ENCODE measurements around the gene TAF13. TPM values are rescaled to one million over a fixed set of nuclear protein-coding genes. Genes with fewer than 3 reads are reported as not detected.

Gene TAF13
- total RNA-seq (2011; cell fraction: chromatin; rRNA removed; ENCODE audit: low replicate concordance) = 6.3 and 21.5 TPM in 2 replicates
- 4.9 and 5.5 TPM in 2 replicates for total RNA-seq (2011; cell fraction: nucleolus; rRNA removed)
- total RNA-seq (2011; cell fraction: nucleoplasm; rRNA removed) = 18.3 and 30.8 TPM in 2 replicates
- total RNA-seq (2014; rRNA removed) (22.9 and 26.6 TPM in 2 replicates), total RNA-seq (2014; rRNA removed; fragmentation: Illumina TruSeq; extraction: Trizol) (77.2 and 85.1 TPM in 2 replicates), total RNA-seq (2015; rRNA removed; fragmentation: Illumina TruSeq; extraction: Trizol) (49.2 and 52.1 TPM in 2 replicates), total RNA-seq (2021) (35.3 and 39.4 TPM in 2 replicates), polyA plus RNA-seq (2011; rRNA removed) (35.9 and 61.5 TPM in 2 replicates), polyA plus RNA-seq (2014; fragmentation: Illumina TruSeq; extraction: Trizol) (46.7 and 57.6 TPM in 2 replicates), polyA plus RNA-seq (2014; fragmentation: Nextera tagmentation; extraction: Ambion mirVana) (10 to 100 TPM; 14.9 to 21.0 TPM), polyA plus RNA-seq (2014; rRNA removed) (38.7 and 39.6 TPM in 2 replicates), polyA minus RNA-seq (2011; rRNA and poly(A)+ RNA removed) (53.5 and 57.2 TPM in 2 replicates), Bru-seq, nascent RNA (percentile 87 among the genes with signal in this experiment), BruChase-seq, experiment 1, labeled RNA remaining after a 2-hour chase (percentile 83 among the genes with signal in this experiment), BruChase-seq, experiment 2, labeled RNA remaining after a 6-hour chase (percentile 83 among the genes with signal in this experiment)
- polyA plus RNA-seq (2011; cell fraction: cytosol; rRNA removed) = 2.8 and 14.0 TPM in 2 replicates
- polyA plus RNA-seq (2011; cell fraction: nucleus; rRNA removed) = 1.6 and 2.9 TPM in 2 replicates
- polyA plus RNA-seq (2012) = 25.8 and 65.1 TPM in 2 replicates
- polyA minus RNA-seq (2011; cell fraction: cytosol; rRNA and poly(A)+ RNA removed) = 22.9 and 30.5 TPM in 2 replicates
- 2.6 and 5.9 TPM in 2 replicates for polyA minus RNA-seq (2011; cell fraction: nucleus; rRNA and poly(A)+ RNA removed)
- long read RNA-seq, experiment 1, partial matches to known transcripts = 19 of 20 reads
- long read RNA-seq, experiment 1, other reads (novel, unspliced or antisense) = 0 of 20 reads
- long read RNA-seq, experiment 2, partial matches to known transcripts = 0 of 30 reads
- long read RNA-seq, experiment 2, other reads (novel, unspliced or antisense) = 28 of 30 reads
- long read RNA-seq, experiment 3, partial matches to known transcripts = 3 of 5 reads
- long read RNA-seq, experiment 3, other reads (novel, unspliced or antisense) = 0 of 5 reads

DNA sequence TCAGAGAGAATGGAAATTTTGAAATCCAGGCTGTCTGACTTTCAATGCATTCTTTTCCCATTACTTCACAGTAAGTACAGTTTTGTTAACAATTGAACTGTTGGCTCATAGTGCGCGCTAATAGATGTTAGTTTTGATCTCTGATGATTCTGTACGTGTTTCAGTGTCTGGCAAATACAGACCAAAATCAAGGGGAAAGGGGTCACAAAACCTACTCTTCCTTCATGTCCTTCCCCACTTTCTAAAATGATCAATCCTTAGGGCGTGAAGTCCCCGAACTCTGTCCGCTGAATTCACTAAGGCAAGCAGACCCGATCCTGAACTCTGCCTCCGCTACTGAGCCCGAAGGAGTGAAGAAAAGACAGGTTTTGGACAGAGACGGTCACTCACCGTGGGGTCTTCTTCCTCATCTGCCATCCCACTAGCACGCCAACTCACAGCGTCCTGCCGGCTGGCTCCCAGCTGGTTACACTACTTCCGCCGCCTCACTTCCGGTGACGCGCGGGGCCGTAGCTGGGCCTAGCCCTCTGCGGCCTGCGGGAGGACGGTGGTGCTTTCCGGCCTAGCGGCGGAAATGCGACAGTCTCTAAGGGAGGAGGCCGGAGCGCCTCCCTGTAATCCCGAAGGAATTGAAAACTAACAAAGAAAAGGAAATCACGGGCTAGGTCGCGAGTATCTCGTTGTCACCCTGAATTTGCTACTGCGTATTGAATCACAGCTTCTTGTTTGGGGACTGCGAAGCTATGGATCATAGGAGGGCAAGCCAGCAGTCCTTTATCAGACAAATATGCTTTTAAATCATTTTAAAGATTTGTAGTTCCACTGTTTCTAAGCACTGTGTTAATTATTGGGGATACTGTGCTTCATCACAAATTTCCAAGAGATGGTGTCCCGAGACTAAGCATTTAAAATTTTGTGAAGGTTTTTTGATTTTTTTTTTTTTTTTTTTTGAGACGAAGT lies at the start of gene TAF13:
Gene TAF13, minus strand, starts transcription at position 473 of the 960 bp plus-strand sequence. Its CDS starts 56 bp downstream, at position 417.
- H3K27me3 ChIP-seq (ENCODE audit: control insufficient read depth in 2 of 2, insufficient read depth in 2 of 2, low read length in 2 of 2) = no peaks in the 10 kb centered on the region
- peaks cover 18 to 20% of the 10 kb centered on the region in 2 experiments; a peak in 4 of 5 replicates for H3K4me1 ChIP-seq (replicated peaks in 1 of 2; ENCODE audit: control insufficient read depth in 2 of 2, insufficient read depth in 2 of 2, low read length in 2 of 2)
- peak within 1 kb of the TSS; percentile 79 for H3K4me3 ChIP-seq
- FAIRE-seq (peak; percentile 92), ATAC-seq (peak; percentile 99), DNase-seq (ENCODE audit: extremely low read depth in 1 of 4, low spot score in 3 of 4) (peak; percentile 95 to 98 (median 96))
- H3K36me3 ChIP-seq (ENCODE audit: control insufficient read depth, insufficient read depth, low read length) = peaks cover 9% of the 10 kb centered on the region
- H3K9ac ChIP-seq (ENCODE audit: insufficient read depth in 1 of 2, low read depth in 2 of 2, low read length in 2 of 2) = peak within 1 kb of the TSS; percentile 86 to 92
- TSS peak; percentile 98 for BruUV-seq (replicated peaks)
- no peaks in the 10 kb centered on the region for H4K20me1 ChIP-seq (replicated peaks; ENCODE audit: control insufficient read depth, insufficient read depth, low read length)
- peak within 1 kb of the TSS; percentile 98 for H3K4me2 ChIP-seq (ENCODE audit: insufficient read depth, low read length)
- peak within 1 kb of the TSS; percentile 95 for H2AFZ ChIP-seq (ENCODE audit: low read depth, low read length)
- in situ Hi-C loops (cut with MboI) = no loop called here
- intact Hi-C loops (cut with micrococcal nuclease) = loop anchor here (1.0 kb wide), 2 partner anchors 24 to 34 kb away; partner anchors contain the start of gene WDR47
- H3K79me2 ChIP-seq (ENCODE audit: control insufficient read depth, insufficient read depth, low read length) = peaks cover 17% of the 10 kb centered on the region
- CTCF ChIA-PET (ENCODE audit: low intra/inter-chr PET ratio) = interaction anchor here (0.6 kb wide), 1 partner anchor 24 kb away, joined by 4 read pairs; no protein-coding TSS in a partner anchor
- POLR2A ChIA-PET = interaction anchor here (0.5 to 1.0 kb wide), 9 partner anchors 8 to 297 kb away, joined by 3 to 9 read pairs (median 3); no protein-coding TSS in a partner anchor
- H3K9me3 ChIP-seq (replicated peaks; ENCODE audit: control insufficient read depth, insufficient read depth, low read depth, low read length) = no peaks in the 10 kb centered on the region
- H3K9me1 ChIP-seq (ENCODE audit: control insufficient read depth, insufficient read depth, low read length) = no peaks in the 10 kb centered on the region
- peak within 1 kb of the TSS; percentile 89 for H3K27ac ChIP-seq (ENCODE audit: extremely low read depth, low read depth, low read length)
- WGBS (ENCODE audit: insufficient coverage, low coverage, missing lambda C conversion rate) = 2% methylated on average over 39 of the region's 39 CpGs
- TF ChIP-seq MED1 (CRISPR knock-in tag; IDR thresholded peaks at IDR 0.05; ENCODE audit: borderline replicate concordance) (no peak), RUNX1 (IDR thresholded peaks at IDR 0.05; ENCODE audit: low read depth) (0 out of 2 replicates have a peak, but pooled peaks have one; percentile 75), ATF1 (CRISPR knock-in tag; IDR thresholded peaks at IDR 0.05) (no peak; the same call in 1 of the 2 replicates), ATF1 (tag; IDR thresholded peaks at IDR 0.05) (peak; percentile 97), ADNP (tag; IDR thresholded peaks at IDR 0.05) (no peak), PHF8 (IDR thresholded peaks at IDR 0.05; ENCODE audit: borderline replicate concordance, low read length) (peak; percentile 88), ESRRB (CRISPR knock-in tag; IDR thresholded peaks at IDR 0.05; ENCODE audit: borderline replicate concordance) (no peak), E2F4 (CRISPR knock-in tag; IDR thresholded peaks at IDR 0.05; ENCODE audit: low read depth) (no peak), TFAM (CRISPR knock-in tag; conservative IDR thresholded peaks at IDR 0.05) (no peak), MCM2 (IDR thresholded peaks at IDR 0.05; ENCODE audit: low read depth) (no peak), ZNF778 (CRISPR knock-in tag; IDR thresholded peaks at IDR 0.05) (no peak), TSC22D4 (tag; IDR thresholded peaks at IDR 0.05) (no peak)
- TF ChIP-seq, protein P1, sequence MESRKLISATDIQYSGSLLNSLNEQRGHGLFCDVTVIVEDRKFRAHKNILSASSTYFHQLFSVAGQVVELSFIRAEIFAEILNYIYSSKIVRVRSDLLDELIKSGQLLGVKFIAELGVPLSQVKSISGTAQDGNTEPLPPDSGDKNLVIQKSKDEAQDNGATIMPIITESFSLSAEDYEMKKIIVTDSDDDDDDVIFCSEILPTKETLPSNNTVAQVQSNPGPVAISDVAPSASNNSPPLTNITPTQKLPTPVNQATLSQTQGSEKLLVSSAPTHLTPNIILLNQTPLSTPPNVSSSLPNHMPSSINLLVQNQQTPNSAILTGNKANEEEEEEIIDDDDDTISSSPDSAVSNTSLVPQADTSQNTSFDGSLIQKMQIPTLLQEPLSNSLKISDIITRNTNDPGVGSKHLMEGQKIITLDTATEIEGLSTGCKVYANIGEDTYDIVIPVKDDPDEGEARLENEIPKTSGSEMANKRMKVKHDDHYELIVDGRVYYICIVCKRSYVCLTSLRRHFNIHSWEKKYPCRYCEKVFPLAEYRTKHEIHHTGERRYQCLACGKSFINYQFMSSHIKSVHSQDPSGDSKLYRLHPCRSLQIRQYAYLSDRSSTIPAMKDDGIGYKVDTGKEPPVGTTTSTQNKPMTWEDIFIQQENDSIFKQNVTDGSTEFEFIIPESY (CRISPR knock-in tag; IDR thresholded peaks at IDR 0.05) = no peak
